Measurements from ENCODE around the gene VIPR2. TPM values are rescaled to one million over a fixed set of nuclear protein-coding genes. Genes with fewer than 3 reads are reported as not detected.

Gene VIPR2
- total RNA-seq, 1 donor from 2014 or later = 1.6 TPM

DNA sequence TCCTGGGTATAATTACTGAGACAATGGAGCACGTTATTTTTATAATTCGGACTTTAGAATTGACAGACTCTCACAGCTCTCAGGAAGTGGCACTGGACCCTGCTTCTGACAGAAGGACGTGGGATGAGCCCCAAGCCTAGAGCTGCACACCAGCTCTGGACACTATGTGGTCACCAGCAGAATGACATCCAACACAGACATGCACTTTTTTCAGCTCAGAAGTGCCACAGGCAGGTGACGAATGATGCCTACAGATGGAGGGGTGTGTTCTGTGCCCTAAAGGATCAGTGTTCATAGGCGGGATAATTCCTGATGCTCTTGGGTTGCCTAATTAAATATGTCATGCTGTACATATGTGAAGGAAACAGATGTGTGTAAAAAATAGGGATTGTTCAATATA is 87.9 kb downstream of the VIPR2 start:
- peaks cover 7% of the 10 kb centered on the region for H3K4me1 Mint-ChIP-seq
- H3K4me3 Mint-ChIP-seq = no peak overlapping the region
- H3K9me3 Mint-ChIP-seq = no peaks in the 10 kb centered on the region
- peaks cover 2% of the 10 kb centered on the region for H3K27me3 Mint-ChIP-seq
- intact Hi-C loops (cut with micrococcal nuclease) = no loop called here
- H3K27ac Mint-ChIP-seq = no peak overlapping the region
- peaks cover 3% of the 10 kb centered on the region for H3K36me3 Mint-ChIP-seq (ENCODE audit: low read depth)
- DNase-seq = no peak

DNA sequence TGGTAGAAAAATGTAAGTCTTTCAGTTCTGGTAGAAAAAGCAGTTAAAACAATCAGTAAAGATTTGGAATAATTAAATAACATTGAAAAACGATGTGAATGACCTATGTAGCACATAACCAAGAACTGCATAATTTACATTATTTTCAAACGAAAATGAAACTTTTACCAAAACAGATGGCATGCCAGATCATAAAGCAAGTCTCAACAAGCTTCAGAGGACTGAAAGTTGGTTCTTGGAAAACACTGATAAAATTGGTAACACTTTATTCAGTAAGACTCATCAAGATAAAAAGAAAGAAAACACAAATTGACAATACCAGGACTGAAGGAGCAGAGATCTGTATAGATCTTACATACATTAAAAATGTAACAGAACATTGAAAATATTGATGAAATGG is 92.8 kb downstream of the VIPR2 start:
- H3K27ac Mint-ChIP-seq = peak overlapping the region; percentile 44
- peaks cover 4% of the 10 kb centered on the region for H3K36me3 Mint-ChIP-seq (ENCODE audit: low read depth)
- intact Hi-C loops (cut with micrococcal nuclease) = loop anchor here (1.0 kb wide), 1 partner anchor 35 kb away; no protein-coding TSS in a partner anchor
- peaks cover 22% of the 10 kb centered on the region for H3K4me1 Mint-ChIP-seq
- peak overlapping the region; percentile 25 for H3K4me3 Mint-ChIP-seq
- H3K9me3 Mint-ChIP-seq = no peaks in the 10 kb centered on the region
- peaks cover 3% of the 10 kb centered on the region for H3K27me3 Mint-ChIP-seq
- DNase-seq = no peak

DNA sequence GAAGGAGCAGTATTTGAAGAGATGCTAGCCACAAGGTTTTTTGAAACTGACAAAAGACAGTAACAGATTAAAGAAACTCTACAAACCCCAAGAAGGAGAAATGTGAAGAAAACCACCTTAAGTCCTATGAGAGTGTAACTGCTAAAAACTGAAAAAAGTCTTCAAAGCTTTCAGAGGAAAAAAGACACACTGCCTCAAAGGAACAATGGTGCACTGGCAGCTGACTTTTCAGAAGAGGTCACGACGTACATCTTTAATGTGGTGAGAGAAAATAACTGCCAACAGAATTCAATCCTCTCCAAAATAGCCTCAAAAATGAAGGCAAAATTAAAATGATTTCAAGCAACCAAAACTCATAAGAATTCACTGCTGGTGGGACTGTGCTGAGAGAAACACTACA is 94.0 kb downstream of the VIPR2 start:
- H3K4me3 Mint-ChIP-seq = peak overlapping the region; percentile 38
- intact Hi-C loops (cut with micrococcal nuclease) = loop anchor here (1.0 kb wide), 1 partner anchor 33 kb away; no protein-coding TSS in a partner anchor
- H3K27me3 Mint-ChIP-seq = peaks cover 3% of the 10 kb centered on the region
- H3K4me1 Mint-ChIP-seq = peaks cover 22% of the 10 kb centered on the region
- H3K27ac Mint-ChIP-seq = peak overlapping the region; percentile 63
- H3K36me3 Mint-ChIP-seq (ENCODE audit: low read depth) = peaks cover 4% of the 10 kb centered on the region
- H3K9me3 Mint-ChIP-seq = no peaks in the 10 kb centered on the region
- peak; percentile 72 for DNase-seq

DNA sequence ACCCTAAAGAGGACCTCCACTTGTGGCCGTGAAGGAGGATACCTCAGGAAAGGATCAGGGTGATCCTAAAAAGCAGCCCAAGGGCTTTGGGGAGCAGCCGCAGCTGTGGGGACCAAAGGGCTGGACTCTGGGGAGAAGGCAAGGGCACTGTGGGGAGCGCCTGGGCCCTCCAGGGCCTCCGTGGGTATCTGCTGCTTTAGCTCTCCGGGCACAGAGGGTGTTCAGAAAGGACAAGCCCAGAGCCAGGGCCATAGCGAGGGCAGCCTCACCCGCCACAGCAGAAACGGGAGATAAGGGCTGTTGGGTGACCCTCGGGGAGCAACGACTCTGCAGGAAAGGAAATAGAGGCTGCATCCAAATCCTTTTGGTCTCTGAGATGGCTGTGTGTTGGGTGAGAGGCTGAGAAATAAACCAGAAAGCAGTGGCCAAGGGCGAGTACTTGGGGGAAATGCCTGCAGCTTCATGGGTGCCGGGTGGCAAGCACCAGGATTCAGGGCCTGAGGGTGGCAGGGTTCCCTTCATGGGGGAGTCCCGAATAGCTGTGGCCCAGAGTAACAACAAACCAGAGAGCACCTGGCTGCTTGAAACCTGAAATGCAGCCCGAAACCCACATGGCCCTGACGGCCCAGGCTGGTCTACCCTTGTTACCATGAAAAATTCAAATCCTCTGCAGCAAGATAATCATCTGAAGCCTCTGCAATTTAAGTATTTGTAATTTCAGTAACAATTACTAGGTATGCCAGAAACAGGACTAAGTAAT is 95.2 kb downstream of the VIPR2 start:
- Mint-ChIP-seq H3K27me3 (peaks cover 6% of the 10 kb centered on the region), H3K36me3 (ENCODE audit: low read depth) (peaks cover 4% of the 10 kb centered on the region), H3K9me3 (no peaks in the 10 kb centered on the region), H3K4me3 (no peak overlapping the region), H3K4me1 (peaks cover 25% of the 10 kb centered on the region), H3K27ac (peak overlapping the region; percentile 8)
- intact Hi-C loops (cut with micrococcal nuclease) = no loop called here
- no peak for DNase-seq

DNA sequence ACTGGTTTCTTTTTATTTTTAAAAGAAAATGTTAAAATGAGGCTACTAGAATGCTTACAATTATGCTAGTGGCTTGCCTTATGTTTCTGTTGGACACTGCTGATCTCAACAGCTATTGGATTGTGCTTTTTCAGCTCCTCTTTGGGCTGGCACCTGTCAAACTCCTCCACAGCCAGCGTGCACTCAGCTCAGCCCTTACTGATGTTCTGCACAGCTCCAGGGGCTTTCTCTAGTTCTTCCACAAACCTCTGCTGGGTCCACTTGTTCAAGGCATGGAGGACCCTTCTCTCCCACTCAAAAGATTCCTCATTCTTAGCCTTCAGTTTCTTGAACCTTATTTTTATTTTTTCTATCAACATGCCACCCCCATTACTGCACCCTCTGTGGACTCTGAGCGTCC is 96.0 kb downstream of the VIPR2 start:
- Mint-ChIP-seq H3K36me3 (ENCODE audit: low read depth) (peaks cover 4% of the 10 kb centered on the region), H3K27me3 (peaks cover 4% of the 10 kb centered on the region), H3K4me3 (no peak overlapping the region), H3K27ac (no peak overlapping the region), H3K9me3 (no peaks in the 10 kb centered on the region), H3K4me1 (peaks cover 25% of the 10 kb centered on the region)
- DNase-seq = no peak
- intact Hi-C loops (cut with micrococcal nuclease) = no loop called here

DNA sequence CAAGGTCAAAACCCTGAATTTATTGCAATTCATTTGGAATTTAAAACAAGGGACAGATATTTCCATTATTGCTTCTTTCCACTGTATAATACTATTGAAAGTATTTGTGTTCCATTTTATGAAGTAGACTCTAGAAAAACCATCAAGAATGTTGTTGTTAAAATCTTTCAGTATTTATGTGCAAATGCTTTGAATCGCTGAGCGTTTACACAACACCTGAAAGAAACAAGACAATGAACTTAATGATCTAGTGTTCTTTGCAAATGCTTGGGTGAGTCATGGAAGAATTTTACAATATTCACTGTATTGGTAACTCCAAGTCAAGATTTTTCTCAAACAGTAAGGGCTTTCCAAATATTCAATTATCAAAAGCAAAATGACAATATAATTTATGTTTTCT is 97.1 kb downstream of the VIPR2 start:
- no peaks in the 10 kb centered on the region for H3K9me3 Mint-ChIP-seq
- intact Hi-C loops (cut with micrococcal nuclease) = no loop called here
- no peak overlapping the region for H3K27ac Mint-ChIP-seq
- peaks cover 7% of the 10 kb centered on the region for H3K27me3 Mint-ChIP-seq
- peaks cover 25% of the 10 kb centered on the region for H3K4me1 Mint-ChIP-seq
- H3K36me3 Mint-ChIP-seq (ENCODE audit: low read depth) = peaks cover 7% of the 10 kb centered on the region
- H3K4me3 Mint-ChIP-seq = no peak overlapping the region
- no peak for DNase-seq

DNA sequence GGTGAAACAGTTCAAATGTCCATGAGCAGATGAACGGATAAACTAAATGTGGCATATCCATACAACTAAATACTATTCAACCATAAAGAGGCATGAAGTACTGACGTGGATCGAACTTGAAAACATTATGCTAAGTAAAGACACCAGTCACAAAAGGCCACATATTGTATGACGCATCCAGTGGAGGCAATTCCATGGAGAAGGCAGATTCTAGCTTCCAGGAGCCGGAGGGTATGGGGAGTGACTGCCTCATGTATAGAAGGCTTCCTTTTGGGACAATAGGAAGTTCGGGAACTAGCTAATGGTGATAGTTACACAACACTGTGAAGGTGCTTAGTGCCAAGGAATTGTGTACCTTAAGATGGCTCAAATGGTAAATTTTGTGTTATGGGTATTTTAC is 98.4 kb downstream of the VIPR2 start:
- Mint-ChIP-seq H3K27ac (no peak overlapping the region), H3K27me3 (peaks cover 7% of the 10 kb centered on the region), H3K4me1 (peaks cover 17% of the 10 kb centered on the region), H3K4me3 (no peak overlapping the region), H3K9me3 (no peaks in the 10 kb centered on the region), H3K36me3 (ENCODE audit: low read depth) (peaks cover 6% of the 10 kb centered on the region)
- DNase-seq = no peak
- intact Hi-C loops (cut with micrococcal nuclease) = no loop called here

GRCh38 chr7:159045839-159046238 is 98.8 kb downstream of the VIPR2 start:
- H3K27me3 Mint-ChIP-seq = peaks cover 7% of the 10 kb centered on the region
- no peak for DNase-seq
- intact Hi-C loops (cut with micrococcal nuclease) = no loop called here
- H3K4me3 Mint-ChIP-seq = no peak overlapping the region
- peaks cover 12% of the 10 kb centered on the region for H3K4me1 Mint-ChIP-seq
- H3K36me3 Mint-ChIP-seq (ENCODE audit: low read depth) = peaks cover 6% of the 10 kb centered on the region
- no peak overlapping the region for H3K27ac Mint-ChIP-seq
- H3K9me3 Mint-ChIP-seq = no peaks in the 10 kb centered on the region

- intact Hi-C loops (cut with micrococcal nuclease) = no loop called here
- Mint-ChIP-seq H3K4me1 (peaks cover 5% of the 10 kb centered on the region), H3K4me3 (no peak overlapping the region), H3K36me3 (ENCODE audit: low read depth) (peaks cover 4% of the 10 kb centered on the region), H3K27me3 (peaks cover 7% of the 10 kb centered on the region), H3K27ac (no peak overlapping the region), H3K9me3 (no peaks in the 10 kb centered on the region)
- no peak for DNase-seq
Measured at GRCh38 chr7:159042581-159043101, 102.0 kb downstream of the VIPR2 start.

DNA sequence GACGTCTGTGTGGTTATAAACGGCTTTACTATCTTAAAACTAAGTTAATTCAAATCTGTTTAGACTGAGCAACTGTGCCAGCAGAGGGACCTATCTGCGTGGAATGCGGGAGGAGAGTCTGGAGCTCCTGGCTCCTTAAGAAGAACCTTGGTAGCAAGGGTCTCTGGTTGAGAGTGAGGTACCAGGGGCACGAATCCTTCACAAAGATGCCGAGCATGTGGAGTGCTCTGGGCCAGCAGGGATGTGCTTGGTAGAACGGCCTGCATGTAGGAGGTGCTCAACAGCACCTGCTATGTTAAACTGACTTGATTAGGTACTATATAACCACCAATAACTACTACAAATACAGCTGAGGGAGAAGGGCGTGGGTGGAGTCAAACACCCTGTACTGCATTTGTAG is 102.6 kb downstream of the VIPR2 start:
- Mint-ChIP-seq H3K27ac (no peak overlapping the region), H3K36me3 (ENCODE audit: low read depth) (peaks cover 4% of the 10 kb centered on the region), H3K27me3 (peaks cover 5% of the 10 kb centered on the region), H3K4me3 (no peak overlapping the region), H3K4me1 (peaks cover 5% of the 10 kb centered on the region), H3K9me3 (no peaks in the 10 kb centered on the region)
- intact Hi-C loops (cut with micrococcal nuclease) = no loop called here
- DNase-seq = no peak

DNA sequence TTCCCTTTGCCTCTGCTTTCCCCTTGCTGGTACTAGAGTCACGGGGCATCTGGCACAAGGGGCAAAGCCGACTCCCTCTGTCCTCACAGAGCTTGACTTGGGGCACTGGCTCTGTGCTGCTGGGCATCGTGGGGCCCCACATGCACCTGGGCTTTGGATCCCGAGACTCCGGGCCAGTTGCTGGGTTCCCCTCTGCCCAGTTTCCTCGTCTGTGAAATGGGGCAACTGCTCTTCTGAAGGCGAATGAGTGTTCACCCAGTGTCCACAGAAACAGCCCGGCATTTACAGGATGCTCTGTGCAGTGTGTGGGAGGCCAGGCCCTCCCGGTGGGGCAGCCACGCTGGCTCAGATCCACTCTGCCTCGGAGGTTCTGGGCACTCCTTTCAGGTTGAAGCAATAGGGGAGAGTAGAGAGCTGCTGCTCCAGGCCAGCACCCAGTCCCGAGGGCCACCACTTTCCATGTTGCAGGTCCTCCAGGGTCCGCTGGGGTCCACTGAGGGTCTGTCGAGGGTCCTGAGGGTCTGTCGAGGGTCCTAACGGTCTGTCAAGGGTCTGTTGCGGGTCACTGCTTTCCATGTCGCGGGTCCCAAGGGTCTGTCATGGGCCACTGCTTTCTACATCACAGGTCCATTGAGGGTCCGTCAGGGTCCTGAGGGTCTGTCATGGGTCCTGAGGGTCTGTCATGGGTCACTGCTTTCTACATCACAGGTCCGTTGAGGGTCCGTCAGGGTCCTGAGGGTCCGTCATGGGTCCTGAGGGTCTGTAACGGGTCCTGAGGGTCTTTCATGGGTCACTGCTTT is 103.6 kb downstream of the VIPR2 start:
- intact Hi-C loops (cut with micrococcal nuclease) = no loop called here
- Mint-ChIP-seq H3K27ac (no peak overlapping the region), H3K9me3 (no peaks in the 10 kb centered on the region), H3K4me1 (peaks cover 5% of the 10 kb centered on the region), H3K4me3 (no peak overlapping the region), H3K27me3 (peaks cover 5% of the 10 kb centered on the region), H3K36me3 (ENCODE audit: low read depth) (peaks cover 4% of the 10 kb centered on the region)
- DNase-seq = no peak

DNA sequence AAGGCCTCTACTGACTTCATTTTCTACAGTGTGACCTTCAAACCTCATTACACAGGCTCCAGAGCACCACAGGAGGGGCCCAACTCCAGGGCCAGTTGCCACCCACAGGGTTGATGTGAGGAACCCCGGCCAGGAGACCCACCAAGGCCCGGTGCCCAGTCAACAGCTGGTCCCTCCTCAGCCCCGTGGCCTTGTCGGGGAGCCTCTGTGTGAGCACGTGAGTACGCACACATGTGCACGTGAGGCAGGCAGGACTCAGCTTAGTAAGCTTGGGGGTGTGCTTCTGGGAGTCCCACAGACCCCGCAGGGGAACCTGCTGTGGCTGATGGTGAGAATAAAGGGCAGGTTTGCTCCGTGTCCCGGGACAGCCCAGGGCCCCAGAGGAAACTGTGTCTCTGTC is 104.5 kb downstream of the VIPR2 start:
- Mint-ChIP-seq H3K27me3 (peaks cover 5% of the 10 kb centered on the region), H3K4me1 (peaks cover 4% of the 10 kb centered on the region), H3K4me3 (no peak overlapping the region), H3K9me3 (no peaks in the 10 kb centered on the region), H3K36me3 (ENCODE audit: low read depth) (peaks cover 4% of the 10 kb centered on the region), H3K27ac (no peak overlapping the region)
- DNase-seq = no peak
- intact Hi-C loops (cut with micrococcal nuclease) = no loop called here

- Mint-ChIP-seq H3K4me3 (no peak overlapping the region), H3K27me3 (peaks cover 3% of the 10 kb centered on the region), H3K36me3 (ENCODE audit: low read depth) (peaks cover 4% of the 10 kb centered on the region), H3K4me1 (peaks cover 2% of the 10 kb centered on the region), H3K9me3 (no peaks in the 10 kb centered on the region), H3K27ac (no peak overlapping the region)
- intact Hi-C loops (cut with micrococcal nuclease) = no loop called here
- DNase-seq = no peak
Measured at GRCh38 chr7:159039716-159040115, 105.0 kb downstream of the VIPR2 start.

- DNase-seq = no peak
- intact Hi-C loops (cut with micrococcal nuclease) = no loop called here
- no peak overlapping the region for H3K4me3 Mint-ChIP-seq
Measured at GRCh38 chr7:159038066-159038465, 106.6 kb downstream of the VIPR2 start.

More at GRCh38 chr7:159038066-159038465, 106.6 kb downstream of the VIPR2 start:
- peaks cover 2% of the 10 kb centered on the region for H3K4me1 Mint-ChIP-seq
- H3K36me3 Mint-ChIP-seq (ENCODE audit: low read depth) = peaks cover 4% of the 10 kb centered on the region
- H3K27me3 Mint-ChIP-seq = peaks cover 3% of the 10 kb centered on the region
- H3K9me3 Mint-ChIP-seq = no peaks in the 10 kb centered on the region
- no peak overlapping the region for H3K27ac Mint-ChIP-seq

Measured in activated CD4-positive, alpha-beta T cell treated with anti-CD3 and anti-CD28 coated beads, Interleukin-2, amount 10 ng/mL, durations not matched to agents 24 days and 14 days (primary cell).